ENCODE data around the gene NT5C1B. TPM values are rescaled to one million over a fixed set of nuclear protein-coding genes. Genes with fewer than 3 reads are reported as not detected.

NT5C1B gene
- polyA plus RNA-seq, 1 donor from 2014 or later: not detected

DNA sequence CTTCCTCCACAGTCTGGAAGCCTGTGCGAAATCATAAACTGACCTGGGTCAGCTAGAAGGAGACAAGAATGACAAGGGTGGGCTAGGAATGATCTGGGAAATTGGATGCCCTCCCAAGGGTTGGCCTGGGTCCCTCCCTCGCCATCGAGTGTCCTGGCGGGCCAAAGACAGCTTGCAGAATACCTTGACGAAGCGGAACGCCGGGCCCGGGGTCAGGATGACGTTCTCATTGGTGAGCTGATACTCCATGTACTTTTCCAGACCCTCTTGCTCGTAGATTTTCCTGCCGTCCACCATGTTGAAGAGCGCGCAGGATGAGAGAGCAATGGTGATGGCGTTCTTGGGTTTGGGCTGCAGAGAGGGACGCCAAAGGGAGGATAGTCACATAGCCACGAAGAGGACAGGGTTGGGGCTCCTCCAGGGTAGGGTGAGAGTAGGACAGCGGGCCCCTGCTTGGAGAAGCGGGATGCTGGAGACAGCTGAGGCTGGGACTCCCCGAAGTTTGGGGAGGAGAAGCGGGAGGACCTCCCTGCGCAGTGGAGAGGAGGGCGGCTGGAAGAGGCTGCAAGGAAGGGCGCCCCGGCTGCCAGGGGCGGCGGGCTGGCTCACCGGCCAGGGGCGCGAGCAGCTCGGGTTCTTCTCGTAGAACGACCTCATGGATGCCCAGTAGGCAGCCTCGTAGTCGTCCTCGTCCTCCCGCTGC lies 5.3 kb downstream of the NT5C1B start:
- H3K27me3 ChIP-seq (ENCODE audit: insufficient read depth, low read depth, low read length): no peaks in the 10 kb centered on the region
- H3K9me2 ChIP-seq (ENCODE audit: insufficient read depth, low read length): no peaks in the 10 kb centered on the region

GRCh38 chr2:18580606-18581005 lies 8.8 kb downstream of the NT5C1B start:
- Histone ChIP-seq H2AFZ (ENCODE audit: low read depth, low read length) (no peak overlapping the region), H4K20me1 (ENCODE audit: insufficient read depth) (no peaks in the 10 kb centered on the region), H3K27ac (ENCODE audit: low read length) (no peak overlapping the region), H3K27me3 (ENCODE audit: insufficient read depth, low read depth, low read length) (no peaks in the 10 kb centered on the region), H3K79me2 (replicated peaks; ENCODE audit: insufficient read depth, low read length) (no peaks in the 10 kb centered on the region), H3F3A (ENCODE audit: insufficient read depth, low read length, poor library complexity, severe bottlenecking) (no peaks in the 10 kb centered on the region), H3K4me3 (ENCODE audit: low read length) (no peak overlapping the region), H3K9ac (ENCODE audit: low read length) (no peak overlapping the region), H3K36me3 (ENCODE audit: insufficient read depth, low read length) (no peaks in the 10 kb centered on the region), H3K9me2 (ENCODE audit: insufficient read depth, low read length) (no peaks in the 10 kb centered on the region), H3K9me3 (ENCODE audit: low read length) (no peaks in the 10 kb centered on the region), H3K4me2 (ENCODE audit: low read length) (no peak overlapping the region)
- TF ChIP-seq POLR2AphosphoS5 (IDR thresholded peaks at IDR 0.05) (no peak), EZH2 (IDR thresholded peaks at IDR 0.05; ENCODE audit: borderline replicate concordance, insufficient read depth, low read length, poor library complexity, severe bottlenecking) (no peak), SMC3 (conservative IDR thresholded peaks at IDR 0.05; ENCODE audit: poor library complexity) (no peak)
- TF ChIP-seq, protein P1, sequence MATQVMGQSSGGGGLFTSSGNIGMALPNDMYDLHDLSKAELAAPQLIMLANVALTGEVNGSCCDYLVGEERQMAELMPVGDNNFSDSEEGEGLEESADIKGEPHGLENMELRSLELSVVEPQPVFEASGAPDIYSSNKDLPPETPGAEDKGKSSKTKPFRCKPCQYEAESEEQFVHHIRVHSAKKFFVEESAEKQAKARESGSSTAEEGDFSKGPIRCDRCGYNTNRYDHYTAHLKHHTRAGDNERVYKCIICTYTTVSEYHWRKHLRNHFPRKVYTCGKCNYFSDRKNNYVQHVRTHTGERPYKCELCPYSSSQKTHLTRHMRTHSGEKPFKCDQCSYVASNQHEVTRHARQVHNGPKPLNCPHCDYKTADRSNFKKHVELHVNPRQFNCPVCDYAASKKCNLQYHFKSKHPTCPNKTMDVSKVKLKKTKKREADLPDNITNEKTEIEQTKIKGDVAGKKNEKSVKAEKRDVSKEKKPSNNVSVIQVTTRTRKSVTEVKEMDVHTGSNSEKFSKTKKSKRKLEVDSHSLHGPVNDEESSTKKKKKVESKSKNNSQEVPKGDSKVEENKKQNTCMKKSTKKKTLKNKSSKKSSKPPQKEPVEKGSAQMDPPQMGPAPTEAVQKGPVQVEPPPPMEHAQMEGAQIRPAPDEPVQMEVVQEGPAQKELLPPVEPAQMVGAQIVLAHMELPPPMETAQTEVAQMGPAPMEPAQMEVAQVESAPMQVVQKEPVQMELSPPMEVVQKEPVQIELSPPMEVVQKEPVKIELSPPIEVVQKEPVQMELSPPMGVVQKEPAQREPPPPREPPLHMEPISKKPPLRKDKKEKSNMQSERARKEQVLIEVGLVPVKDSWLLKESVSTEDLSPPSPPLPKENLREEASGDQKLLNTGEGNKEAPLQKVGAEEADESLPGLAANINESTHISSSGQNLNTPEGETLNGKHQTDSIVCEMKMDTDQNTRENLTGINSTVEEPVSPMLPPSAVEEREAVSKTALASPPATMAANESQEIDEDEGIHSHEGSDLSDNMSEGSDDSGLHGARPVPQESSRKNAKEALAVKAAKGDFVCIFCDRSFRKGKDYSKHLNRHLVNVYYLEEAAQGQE (IDR thresholded peaks at IDR 0.05; ENCODE audit: borderline replicate concordance): no peak

More for the DNA sequence above, 5.3 kb downstream of the NT5C1B start:
- no peak overlapping the region for H3K9ac ChIP-seq (ENCODE audit: low read length)
- H3K79me2 ChIP-seq (replicated peaks; ENCODE audit: insufficient read depth, low read length): no peaks in the 10 kb centered on the region
- H3K9me3 ChIP-seq (ENCODE audit: low read length): no peaks in the 10 kb centered on the region
- TF ChIP-seq EZH2 (IDR thresholded peaks at IDR 0.05; ENCODE audit: borderline replicate concordance, insufficient read depth, low read length, poor library complexity, severe bottlenecking): no peak
- TF ChIP-seq TAF1 (IDR thresholded peaks at IDR 0.05; ENCODE audit: low read depth): no peak
- no peak for TF ChIP-seq POLR2AphosphoS5 (IDR thresholded peaks at IDR 0.05)
- TF ChIP-seq MXI1 (conservative IDR thresholded peaks at IDR 0.05; ENCODE audit: poor library complexity, severe bottlenecking): no peak
- TF ChIP-seq RAD21 (conservative IDR thresholded peaks at IDR 0.05): no peak
- TF ChIP-seq, protein P2, sequence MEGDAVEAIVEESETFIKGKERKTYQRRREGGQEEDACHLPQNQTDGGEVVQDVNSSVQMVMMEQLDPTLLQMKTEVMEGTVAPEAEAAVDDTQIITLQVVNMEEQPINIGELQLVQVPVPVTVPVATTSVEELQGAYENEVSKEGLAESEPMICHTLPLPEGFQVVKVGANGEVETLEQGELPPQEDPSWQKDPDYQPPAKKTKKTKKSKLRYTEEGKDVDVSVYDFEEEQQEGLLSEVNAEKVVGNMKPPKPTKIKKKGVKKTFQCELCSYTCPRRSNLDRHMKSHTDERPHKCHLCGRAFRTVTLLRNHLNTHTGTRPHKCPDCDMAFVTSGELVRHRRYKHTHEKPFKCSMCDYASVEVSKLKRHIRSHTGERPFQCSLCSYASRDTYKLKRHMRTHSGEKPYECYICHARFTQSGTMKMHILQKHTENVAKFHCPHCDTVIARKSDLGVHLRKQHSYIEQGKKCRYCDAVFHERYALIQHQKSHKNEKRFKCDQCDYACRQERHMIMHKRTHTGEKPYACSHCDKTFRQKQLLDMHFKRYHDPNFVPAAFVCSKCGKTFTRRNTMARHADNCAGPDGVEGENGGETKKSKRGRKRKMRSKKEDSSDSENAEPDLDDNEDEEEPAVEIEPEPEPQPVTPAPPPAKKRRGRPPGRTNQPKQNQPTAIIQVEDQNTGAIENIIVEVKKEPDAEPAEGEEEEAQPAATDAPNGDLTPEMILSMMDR (IDR thresholded peaks at IDR 0.05; ENCODE audit: poor library complexity, severe bottlenecking): no peak
- TF ChIP-seq EP300 (conservative IDR thresholded peaks at IDR 0.05; ENCODE audit: poor library complexity, severe bottlenecking): no peak
- TF ChIP-seq, protein P1 (IDR thresholded peaks at IDR 0.05; ENCODE audit: borderline replicate concordance): no peak
- TF ChIP-seq SMC3 (conservative IDR thresholded peaks at IDR 0.05; ENCODE audit: poor library complexity): no peak
- no peaks in the 10 kb centered on the region for H3F3A ChIP-seq (ENCODE audit: insufficient read depth, low read length, poor library complexity, severe bottlenecking)
- no peaks in the 10 kb centered on the region for H3K36me3 ChIP-seq (ENCODE audit: insufficient read depth, low read length)
- H2AFZ ChIP-seq (ENCODE audit: low read depth, low read length): no peak overlapping the region
- no peak overlapping the region for H3K4me3 ChIP-seq (ENCODE audit: low read length)
- H3K4me2 ChIP-seq (ENCODE audit: low read length): no peak overlapping the region
- no peak overlapping the region for H3K27ac ChIP-seq (ENCODE audit: low read length)
- no peaks in the 10 kb centered on the region for H4K20me1 ChIP-seq (ENCODE audit: insufficient read depth)

All from neural cell (in vitro differentiated cells).